Hindlimb muscle (tissue), 1 donor: ENCODE results near the gene TECPR2. TPM values are rescaled to one million over a fixed set of nuclear protein-coding genes. Genes with fewer than 3 reads are reported as not detected.
"Not testable (repeated sequence)": the region's sequence is repeated elsewhere in the genome, so short reads cannot be mapped to it uniquely, and the experiment has no call there.

Experiments
- DNase-seq: peaks from one replicate; pipeline ENCODE4 v3.0.0-alpha.2; 2013
- polyA plus RNA-seq: library from polyadenylated mRNA; unstranded; fragments of 120-200 nt; gene quantifications from one replicate; pipeline ENCODE4 v1.2.1, GENCODE V29; 2013; ENCODE audit not compliant: insufficient read length

TECPR2 gene
- polyA plus RNA-seq, 1 donor: 15.7 TPM

DNA sequence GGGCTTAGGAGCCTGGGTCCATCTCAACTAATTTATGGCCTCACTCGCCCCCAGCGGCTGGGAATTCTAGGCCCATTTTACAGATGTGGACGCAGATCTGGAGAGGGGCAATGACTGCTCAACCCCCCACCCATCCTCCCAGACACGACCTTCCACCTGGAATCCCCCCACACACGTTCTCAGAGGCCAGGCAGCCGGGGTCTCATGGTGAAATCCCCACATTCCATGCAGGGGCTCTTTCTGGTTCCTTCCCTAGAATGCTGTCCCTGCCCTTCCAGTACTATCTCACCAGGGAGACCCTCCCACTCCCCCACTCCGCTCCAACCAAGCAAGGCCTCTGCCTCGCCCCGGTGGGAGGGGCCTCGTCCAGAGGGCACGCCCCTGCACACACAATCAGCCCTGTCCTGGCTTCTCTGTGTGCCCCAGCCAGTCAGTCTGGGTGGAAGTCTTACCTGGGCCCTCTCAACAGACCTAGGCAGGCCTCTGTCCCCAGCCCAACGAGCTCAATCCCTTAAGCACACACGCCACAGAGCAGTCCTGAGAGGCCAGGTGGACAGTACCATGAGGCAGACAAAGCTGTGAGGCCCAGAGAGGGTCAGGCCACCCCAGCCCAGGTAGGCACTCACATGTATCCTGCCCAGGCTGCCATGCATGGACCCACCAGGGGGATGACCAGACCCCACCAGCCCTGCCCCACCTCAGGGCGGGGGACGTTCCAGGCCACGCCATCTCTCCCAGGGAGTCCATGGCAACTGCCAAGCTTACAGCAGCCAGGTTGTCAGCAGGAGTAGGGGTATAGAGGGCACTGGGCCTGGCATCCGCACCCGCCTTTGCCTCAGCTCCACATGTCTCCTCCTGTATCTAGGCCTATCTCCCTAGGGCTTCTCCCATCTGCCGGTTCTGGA lies 148.1 kb downstream of the TECPR2 start:
- no peak for DNase-seq

- no peak for DNase-seq
Measured at GRCh38 chr14:102511538-102511937, 148.8 kb downstream of the TECPR2 start.

DNA sequence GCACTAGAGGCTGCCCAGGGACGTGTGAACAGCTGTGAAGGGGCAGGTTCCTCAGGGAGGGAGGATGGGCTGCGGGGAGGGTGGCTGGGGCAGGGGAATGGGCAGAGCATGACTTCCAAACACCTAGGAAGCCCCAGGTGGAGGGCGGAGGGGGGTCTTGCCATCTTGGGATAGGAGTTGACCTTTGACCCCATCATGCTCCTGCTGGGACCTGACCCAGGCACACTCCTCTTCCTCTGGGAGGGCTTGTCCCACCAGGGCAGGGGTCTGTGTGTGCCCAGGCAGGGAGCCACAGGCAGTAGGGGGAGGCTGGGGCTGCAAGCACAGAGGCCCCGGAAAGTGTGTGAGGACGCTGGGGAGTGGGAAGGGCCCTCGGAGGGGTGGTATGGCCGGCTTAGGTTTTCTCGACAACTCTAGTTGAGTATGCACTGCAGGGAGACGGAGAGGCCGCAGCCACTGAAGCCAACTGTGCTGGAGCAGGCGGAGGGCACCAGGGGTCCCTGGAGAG lies 150.1 kb downstream of the TECPR2 start:
- no peak for DNase-seq

- no peak for DNase-seq
Measured at GRCh38 chr14:102513899-102514772, 151.4 kb downstream of the TECPR2 start.

- no peak for DNase-seq
Measured at GRCh38 chr14:102514987-102515733, 152.4 kb downstream of the TECPR2 start.

- DNase-seq: no peak
Measured at GRCh38 chr14:102516531-102517391, 154.0 kb downstream of the TECPR2 start.

DNA sequence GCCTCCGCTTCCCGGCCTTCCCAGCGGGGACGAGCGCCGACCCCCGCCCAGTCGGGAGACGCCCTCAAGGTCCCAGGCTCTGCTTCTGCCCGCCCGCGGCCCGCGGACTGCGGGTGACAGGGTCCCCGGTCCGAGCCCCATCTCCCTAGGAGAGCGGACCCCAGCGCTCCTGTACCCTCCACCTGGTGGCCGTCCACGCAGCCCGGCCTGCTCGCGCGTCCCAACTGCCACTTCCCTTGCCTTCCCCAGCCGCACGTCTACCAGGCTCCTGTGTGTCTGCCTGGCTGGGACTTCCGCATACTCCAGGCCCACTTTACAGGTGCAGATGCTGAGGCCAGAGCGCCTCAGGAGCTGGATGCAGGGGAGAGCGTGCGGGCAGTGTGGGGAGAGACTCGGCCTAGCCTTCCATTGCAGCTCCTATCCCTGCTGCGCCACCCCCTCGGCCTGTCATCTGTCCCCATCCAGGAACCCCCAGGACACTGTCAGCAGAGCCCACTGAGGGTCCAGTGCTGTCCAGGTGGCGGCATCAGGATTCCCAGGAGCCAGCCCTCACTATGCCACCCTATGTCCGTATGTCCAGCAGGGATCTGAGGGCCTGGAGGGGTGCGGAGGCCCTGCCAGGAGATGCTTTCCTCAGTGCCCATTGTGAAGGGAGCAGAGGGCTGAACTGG lies 154.8 kb downstream of the TECPR2 start:
- DNase-seq: no peak

DNA sequence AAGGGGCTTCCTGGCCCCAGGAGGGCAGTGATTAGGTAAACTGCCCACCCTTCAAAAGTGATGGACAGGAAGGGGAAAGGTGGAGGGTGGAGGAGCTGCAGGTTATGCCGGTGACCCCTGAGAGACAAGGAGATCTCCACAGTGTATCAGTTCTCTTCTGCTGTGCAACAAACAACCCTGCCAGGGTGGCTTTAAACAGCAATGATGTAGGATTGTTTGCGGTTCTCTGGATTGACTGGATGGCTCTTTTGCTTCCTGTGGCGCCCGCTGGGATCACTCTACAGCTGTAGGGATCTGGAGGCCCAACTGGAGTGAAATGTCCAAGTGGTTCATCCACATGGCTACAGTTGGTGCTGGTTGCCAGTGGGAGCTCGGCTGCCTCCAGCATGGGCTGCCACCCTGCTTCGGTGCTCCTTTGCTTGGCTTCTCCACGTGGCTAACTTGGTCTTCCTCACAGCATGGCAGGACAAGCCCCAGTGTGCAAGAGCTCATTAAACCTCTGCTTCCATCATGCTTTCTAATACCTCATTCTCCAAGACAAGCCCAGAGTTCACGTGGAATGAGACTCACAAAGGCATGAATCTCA lies 155.4 kb downstream of the TECPR2 start:
- DNase-seq: no peak

DNA sequence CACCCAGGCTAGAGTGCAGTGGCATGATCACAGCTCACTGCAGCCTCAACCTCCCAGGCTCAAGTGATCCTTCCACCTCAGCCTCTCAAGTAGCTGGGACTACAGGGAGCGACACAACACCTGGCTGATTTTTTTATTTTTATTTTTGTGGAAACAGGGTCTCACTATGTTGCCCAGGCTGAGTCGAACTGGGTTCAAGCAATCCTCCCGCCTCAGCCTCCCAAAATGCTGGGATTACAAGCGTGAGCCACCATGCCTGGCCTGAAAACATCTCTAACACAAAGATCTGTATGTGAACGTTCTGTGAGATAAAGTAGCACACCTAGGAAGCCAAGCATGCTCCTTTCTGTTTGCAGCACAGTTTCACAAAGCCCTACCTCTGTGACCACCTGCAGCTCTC lies 157.0 kb downstream of the TECPR2 start:
- DNase-seq: not testable (repeated sequence)

- DNase-seq: no peak
Measured at GRCh38 chr14:102523200-102523568, 160.4 kb downstream of the TECPR2 start.

DNA sequence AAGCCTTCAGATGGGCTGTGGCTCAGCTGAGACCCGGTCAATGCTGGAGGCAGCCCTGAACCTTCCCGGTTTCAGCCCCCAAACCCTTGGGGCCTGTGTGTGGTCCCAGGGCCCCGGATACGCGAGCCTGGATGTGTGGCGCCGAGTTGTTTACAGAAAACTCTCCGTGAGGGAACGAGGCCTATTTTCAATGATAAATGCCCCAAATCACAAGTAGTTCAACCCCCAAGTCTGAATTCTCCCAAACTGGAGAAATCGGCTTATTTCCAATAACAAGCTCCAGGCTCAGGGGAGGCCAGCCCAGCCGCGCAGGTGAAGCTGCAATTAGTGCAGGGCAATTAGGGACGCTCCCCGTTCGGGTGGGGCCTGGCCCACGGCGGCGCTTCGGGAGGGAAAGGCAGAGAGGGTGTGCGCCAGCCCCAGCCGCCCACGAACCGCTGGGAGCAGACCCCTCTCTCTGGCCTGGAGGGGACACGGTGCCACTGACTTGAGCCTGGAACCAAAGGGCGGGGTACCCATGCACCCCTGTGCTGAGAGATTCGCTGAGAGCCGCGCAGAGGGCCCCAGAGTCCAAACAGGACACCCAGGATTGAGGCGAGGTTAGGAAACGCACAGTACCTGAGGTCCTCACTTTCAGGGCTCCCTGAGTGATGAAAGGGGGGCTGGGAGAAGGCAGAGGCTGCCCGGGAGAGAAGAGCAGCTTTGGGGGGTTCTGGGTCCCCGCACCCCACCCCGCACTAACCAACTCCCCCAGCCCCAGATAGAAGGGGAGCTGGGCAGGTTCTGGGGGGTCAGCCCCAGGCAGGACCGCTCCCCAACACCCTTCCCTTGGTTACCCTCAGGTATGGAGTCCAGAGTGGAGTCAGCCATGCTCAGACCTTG lies 161.1 kb downstream of the TECPR2 start:
- DNase-seq: no peak

DNA sequence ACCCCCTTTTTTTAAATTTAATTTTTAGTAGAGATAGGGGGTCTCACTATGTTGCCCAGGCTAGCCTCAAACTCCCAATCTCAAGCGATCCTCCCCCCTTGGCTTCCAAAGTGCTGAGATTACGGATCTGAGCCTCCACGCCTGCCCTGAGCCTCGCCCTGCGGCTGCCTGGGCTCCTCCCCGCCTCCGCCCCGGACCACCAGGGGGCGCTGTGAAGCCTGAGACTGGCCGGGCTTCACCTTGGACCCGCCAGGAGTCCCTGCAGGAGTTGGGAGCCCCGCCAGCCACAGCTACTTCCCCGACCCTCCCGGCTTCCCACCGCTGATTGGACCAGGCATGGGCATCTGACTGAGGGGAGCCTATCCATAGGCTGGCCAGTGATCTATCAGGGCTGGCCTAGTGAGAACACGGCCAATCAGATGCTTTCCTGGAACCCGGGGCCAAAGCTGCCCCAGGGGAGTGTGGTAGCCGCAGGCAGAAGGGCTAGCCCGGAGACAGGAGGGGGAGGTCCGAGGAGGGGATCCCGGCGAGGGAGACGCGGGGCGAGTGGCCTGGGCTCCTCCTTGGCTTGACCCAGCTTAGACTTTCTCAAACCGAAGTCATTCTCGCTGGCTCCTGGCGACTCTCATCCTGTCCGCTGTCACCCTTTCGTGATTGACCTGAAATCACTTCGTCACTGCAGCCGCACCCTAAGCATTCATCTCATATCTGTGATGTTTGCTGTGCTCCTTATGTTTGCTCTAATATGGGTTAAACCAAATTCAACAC lies 161.9 kb downstream of the TECPR2 start:
- peak; percentile 97 for DNase-seq

GRCh38 chr14:102525219-102525928 lies 162.6 kb downstream of the TECPR2 start:
- DNase-seq: no peak

- DNase-seq: no peak
Measured at GRCh38 chr14:102525929-102526497, 163.3 kb downstream of the TECPR2 start.

GRCh38 chr14:102528431-102529170 lies 165.9 kb downstream of the TECPR2 start:
- no peak for DNase-seq

- DNase-seq: no peak
Measured at GRCh38 chr14:102530828-102531478, 168.2 kb downstream of the TECPR2 start.
